Ishikawa (cell line): ENCODE measurements around the gene SLFN12L.
A peak's percentile ranks its signal among the peaks of the same experiment; 100 is the strongest.

Experiments
- CEBPB ChIP-seq: IDR thresholded peaks from 2 replicates; pipeline ENCODE4 v1.6.1; 2012
- EGR1 ChIP-seq: IDR thresholded peaks from 2 replicates; pipeline ENCODE4 v1.6.1; 2012
- EP300 ChIP-seq: IDR thresholded peaks from 2 replicates; pipeline ENCODE4 v1.6.1; 2012; ENCODE audit warnings: borderline replicate concordance
- FOXM1 ChIP-seq: IDR thresholded peaks from 2 replicates; pipeline ENCODE4 v1.6.1; 2012; ENCODE audit warnings: low read depth, borderline replicate concordance
- RAD21 ChIP-seq: IDR thresholded peaks from 2 replicates; pipeline ENCODE4 v1.6.1; 2012; ENCODE audit warnings: low read depth
- TAF1 ChIP-seq: IDR thresholded peaks from 2 replicates; pipeline ENCODE4 v1.6.1; 2012; ENCODE audit warnings: low read depth, mild to moderate bottlenecking
- TCF12 ChIP-seq: IDR thresholded peaks from 2 replicates; pipeline ENCODE4 v1.6.1; 2012; ENCODE audit warnings: low read depth
- YY1 ChIP-seq: IDR thresholded peaks from 2 replicates; pipeline ENCODE4 v1.6.1; 2012; ENCODE audit warnings: low read depth
- TF ChIP-seq, protein P1 (sequence below): IDR thresholded peaks from 2 replicates; pipeline ENCODE4 v1.6.1; 2012; ENCODE audit warnings: low read depth, mild to moderate bottlenecking
- TF ChIP-seq, protein P2 (sequence below): IDR thresholded peaks from 2 replicates; pipeline ENCODE4 v1.6.1; 2012

DNA sequence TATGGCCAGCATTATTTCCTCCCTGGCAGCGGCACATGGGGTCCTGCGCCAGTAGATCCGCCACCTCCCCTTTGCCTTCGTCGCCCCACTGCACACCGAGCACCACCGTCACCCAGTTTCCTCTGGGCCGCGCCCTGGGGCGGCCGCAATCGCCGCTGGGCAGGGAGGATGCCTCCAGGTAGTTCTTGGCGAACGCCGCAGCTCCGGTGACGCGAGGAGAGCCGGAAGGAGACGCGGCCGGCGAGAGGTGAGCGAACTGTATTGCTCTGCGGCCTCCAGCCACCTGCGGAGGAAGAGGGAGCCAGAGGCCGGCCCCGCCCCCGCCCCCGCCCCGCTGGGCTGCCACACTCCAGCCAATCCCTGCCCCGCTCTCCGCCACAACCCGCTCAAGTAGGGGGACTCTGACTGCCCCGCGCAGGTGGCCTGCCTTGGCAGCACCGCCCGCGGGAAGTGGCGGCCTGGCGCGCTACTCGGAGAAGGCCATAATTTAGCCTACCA lies 77.1 kb downstream of the SLFN12L start:
- TF ChIP-seq FOXM1, result no peak
- TF ChIP-seq, protein P1, sequence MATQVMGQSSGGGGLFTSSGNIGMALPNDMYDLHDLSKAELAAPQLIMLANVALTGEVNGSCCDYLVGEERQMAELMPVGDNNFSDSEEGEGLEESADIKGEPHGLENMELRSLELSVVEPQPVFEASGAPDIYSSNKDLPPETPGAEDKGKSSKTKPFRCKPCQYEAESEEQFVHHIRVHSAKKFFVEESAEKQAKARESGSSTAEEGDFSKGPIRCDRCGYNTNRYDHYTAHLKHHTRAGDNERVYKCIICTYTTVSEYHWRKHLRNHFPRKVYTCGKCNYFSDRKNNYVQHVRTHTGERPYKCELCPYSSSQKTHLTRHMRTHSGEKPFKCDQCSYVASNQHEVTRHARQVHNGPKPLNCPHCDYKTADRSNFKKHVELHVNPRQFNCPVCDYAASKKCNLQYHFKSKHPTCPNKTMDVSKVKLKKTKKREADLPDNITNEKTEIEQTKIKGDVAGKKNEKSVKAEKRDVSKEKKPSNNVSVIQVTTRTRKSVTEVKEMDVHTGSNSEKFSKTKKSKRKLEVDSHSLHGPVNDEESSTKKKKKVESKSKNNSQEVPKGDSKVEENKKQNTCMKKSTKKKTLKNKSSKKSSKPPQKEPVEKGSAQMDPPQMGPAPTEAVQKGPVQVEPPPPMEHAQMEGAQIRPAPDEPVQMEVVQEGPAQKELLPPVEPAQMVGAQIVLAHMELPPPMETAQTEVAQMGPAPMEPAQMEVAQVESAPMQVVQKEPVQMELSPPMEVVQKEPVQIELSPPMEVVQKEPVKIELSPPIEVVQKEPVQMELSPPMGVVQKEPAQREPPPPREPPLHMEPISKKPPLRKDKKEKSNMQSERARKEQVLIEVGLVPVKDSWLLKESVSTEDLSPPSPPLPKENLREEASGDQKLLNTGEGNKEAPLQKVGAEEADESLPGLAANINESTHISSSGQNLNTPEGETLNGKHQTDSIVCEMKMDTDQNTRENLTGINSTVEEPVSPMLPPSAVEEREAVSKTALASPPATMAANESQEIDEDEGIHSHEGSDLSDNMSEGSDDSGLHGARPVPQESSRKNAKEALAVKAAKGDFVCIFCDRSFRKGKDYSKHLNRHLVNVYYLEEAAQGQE, result no peak
- no peak for TF ChIP-seq YY1
- no peak for TF ChIP-seq TAF1
- no peak for TF ChIP-seq CEBPB
- no peak for TF ChIP-seq EGR1
- TF ChIP-seq EP300, result peak; percentile 33; the same call in 1 of the 2 replicates
- TF ChIP-seq RAD21, result no peak
- no peak for TF ChIP-seq TCF12
- TF ChIP-seq, protein P2, sequence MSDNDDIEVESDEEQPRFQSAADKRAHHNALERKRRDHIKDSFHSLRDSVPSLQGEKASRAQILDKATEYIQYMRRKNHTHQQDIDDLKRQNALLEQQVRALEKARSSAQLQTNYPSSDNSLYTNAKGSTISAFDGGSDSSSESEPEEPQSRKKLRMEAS, result peak; percentile 74
